ENCODE measurements around the gene JADE2. TPM values are rescaled to one million over a fixed set of nuclear protein-coding genes. Genes with fewer than 3 reads are reported as not detected.

Gene JADE2
- total RNA-seq, 1 experiment from 2014 or later: 39.9 TPM

- Histone ChIP-seq H2AFZ (ENCODE audit: low read depth, low read length, poor library complexity, severe bottlenecking) (no peak overlapping the region), H3K4me1 (ENCODE audit: control insufficient read depth in 1 of 2, insufficient read depth in 2 of 2, low read length in 2 of 2) (peaks cover under 1 to 1% of the 10 kb centered on the region in 2 experiments; a peak in 3 of 4 replicates), H3K4me3 (replicated peaks in 1 of 2; ENCODE audit: low read depth in 1 of 2, low read length in 2 of 2) (no peak overlapping the region), H3K9ac (ENCODE audit: low read length) (no peak overlapping the region), H3K27ac (ENCODE audit: low read depth, low read length) (no peak overlapping the region), H3K4me2 (ENCODE audit: low read length) (no peak overlapping the region), H3K27me3 (ENCODE audit: insufficient read depth, low read length) (no peaks in the 10 kb centered on the region), H3K9me2 (ENCODE audit: insufficient read depth) (no peaks in the 10 kb centered on the region), H4K20me1 (ENCODE audit: insufficient read depth) (no peaks in the 10 kb centered on the region), H3K9me3 (ENCODE audit: control insufficient read depth in 1 of 2, insufficient read depth in 1 of 2, low read depth in 1 of 2, low read length in 2 of 2) (no peaks in the 10 kb centered on the region), H3K36me3 (ENCODE audit: control insufficient read depth in 1 of 2, insufficient read depth in 2 of 2, low read length in 2 of 2) (no peaks in the 10 kb centered on the region), H3K79me2 (ENCODE audit: insufficient read depth, low read length) (no peaks in the 10 kb centered on the region)
- intact Hi-C loops (cut with micrococcal nuclease): no loop called here
- ChIA-PET POLR2A (no interaction called here), CTCF (no interaction called here), RAD21 (ENCODE audit: low non-redundant PET in 1 of 2, low total read pairs in 2 of 2, uncharacterized antibody in 2 of 2, unreplicated experiment in 2 of 2) (no interaction called here)
- no peak for ATAC-seq
- no TSS peak for BruUV-seq (replicated peaks)
- no peak for TF ChIP-seq JUND (IDR thresholded peaks at IDR 0.05)
- no peak for TF ChIP-seq ZNF274 (IDR thresholded peaks at IDR 0.05; ENCODE audit: low read depth, low read length)
- TF ChIP-seq REST (IDR thresholded peaks at IDR 0.05; ENCODE audit: low read depth): no peak
- no peak for TF ChIP-seq SP1 (IDR thresholded peaks at IDR 0.05; ENCODE audit: low read depth)
- TF ChIP-seq, protein P1, sequence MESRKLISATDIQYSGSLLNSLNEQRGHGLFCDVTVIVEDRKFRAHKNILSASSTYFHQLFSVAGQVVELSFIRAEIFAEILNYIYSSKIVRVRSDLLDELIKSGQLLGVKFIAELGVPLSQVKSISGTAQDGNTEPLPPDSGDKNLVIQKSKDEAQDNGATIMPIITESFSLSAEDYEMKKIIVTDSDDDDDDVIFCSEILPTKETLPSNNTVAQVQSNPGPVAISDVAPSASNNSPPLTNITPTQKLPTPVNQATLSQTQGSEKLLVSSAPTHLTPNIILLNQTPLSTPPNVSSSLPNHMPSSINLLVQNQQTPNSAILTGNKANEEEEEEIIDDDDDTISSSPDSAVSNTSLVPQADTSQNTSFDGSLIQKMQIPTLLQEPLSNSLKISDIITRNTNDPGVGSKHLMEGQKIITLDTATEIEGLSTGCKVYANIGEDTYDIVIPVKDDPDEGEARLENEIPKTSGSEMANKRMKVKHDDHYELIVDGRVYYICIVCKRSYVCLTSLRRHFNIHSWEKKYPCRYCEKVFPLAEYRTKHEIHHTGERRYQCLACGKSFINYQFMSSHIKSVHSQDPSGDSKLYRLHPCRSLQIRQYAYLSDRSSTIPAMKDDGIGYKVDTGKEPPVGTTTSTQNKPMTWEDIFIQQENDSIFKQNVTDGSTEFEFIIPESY (IDR thresholded peaks at IDR 0.05; ENCODE audit: extremely low read depth, insufficient replicate concordance, low read length): no peak
- no peak for TF ChIP-seq RAD21 (IDR thresholded peaks at IDR 0.05; ENCODE audit: low read depth)
- TF ChIP-seq CBX3 (IDR thresholded peaks at IDR 0.05; ENCODE audit: low read depth): no peak
- TF ChIP-seq POLR2A (IDR thresholded peaks at IDR 0.05; ENCODE audit: borderline replicate concordance, extremely low read depth, insufficient read depth, insufficient read length): no peak
- TF ChIP-seq TCF7L2 (IDR thresholded peaks at IDR 0.05; ENCODE audit: borderline replicate concordance, extremely low read depth, insufficient read depth, insufficient read length): no peak
- TF ChIP-seq, protein P2, sequence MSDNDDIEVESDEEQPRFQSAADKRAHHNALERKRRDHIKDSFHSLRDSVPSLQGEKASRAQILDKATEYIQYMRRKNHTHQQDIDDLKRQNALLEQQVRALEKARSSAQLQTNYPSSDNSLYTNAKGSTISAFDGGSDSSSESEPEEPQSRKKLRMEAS (IDR thresholded peaks at IDR 0.05): no peak
- TF ChIP-seq EZH2phosphoT487 (IDR thresholded peaks at IDR 0.05; ENCODE audit: borderline replicate concordance): no peak
- TF ChIP-seq ELF1 (IDR thresholded peaks at IDR 0.05; ENCODE audit: borderline replicate concordance, low read depth): no peak
- TF ChIP-seq EZH2 (IDR thresholded peaks at IDR 0.05): no peak
- no peak for DNase-seq (ENCODE audit: low read depth, low spot score)
Measured at GRCh38 chr5:134491841-134492442, 33.5 kb upstream of the JADE2 start.
